Astrocyte of the spinal cord (primary cell): ENCODE results near the gene GMPS.

Experiments used
- DNase-seq: peaks from one replicate; pipeline ENCODE4 v3.0.0; 2011; ENCODE audit warnings: low read depth, low spot score
- H3K4me3 ChIP-seq: 2 replicates; pipeline ENCODE4 v1.5.1; 2011; ENCODE audit warnings: low read depth, mild to moderate bottlenecking, low read length, moderate library complexity
- CTCF ChIP-seq: IDR thresholded peaks from 2 replicates; pipeline ENCODE4 v1.5.1; 2012; ENCODE audit warnings: low read depth, mild to moderate bottlenecking, low read length, inconsistent platforms
- in situ Hi-C: cut with HindIII; loops from 2 replicates; pipeline ENCODE4 v1.10.0; 2017; ENCODE audit warnings: low sequenced_read_pairs

The GMPS gene

GRCh38 chr3:155912090-155912489 is 41.6 kb downstream of the GMPS start:
- no peak overlapping the region for H3K4me3 ChIP-seq
- TF ChIP-seq CTCF, result no peak
- no peak for DNase-seq
- in situ Hi-C loops, result no loop called here

- in situ Hi-C loops, result no loop called here
- H3K4me3 ChIP-seq, result no peak overlapping the region
- TF ChIP-seq CTCF, result no peak
- peak; percentile 35 for DNase-seq
Observed at GRCh38 chr3:155912579-155913190, 42.2 kb downstream of the GMPS start.

GRCh38 chr3:155917781-155918180 is 47.3 kb downstream of the GMPS start:
- TF ChIP-seq CTCF, result no peak
- in situ Hi-C loops, result no loop called here
- no peak overlapping the region for H3K4me3 ChIP-seq
- no peak for DNase-seq

GRCh38 chr3:155919728-155920127 is 49.3 kb downstream of the GMPS start:
- in situ Hi-C loops, result no loop called here
- H3K4me3 ChIP-seq, result no peak overlapping the region
- no peak for TF ChIP-seq CTCF
- DNase-seq, result no peak

- in situ Hi-C loops, result no loop called here
- H3K4me3 ChIP-seq, result no peak overlapping the region
- DNase-seq, result no peak
- no peak for TF ChIP-seq CTCF
Observed at GRCh38 chr3:155921486-155921885, 51.0 kb downstream of the GMPS start.

- in situ Hi-C loops, result no loop called here
- H3K4me3 ChIP-seq, result no peak overlapping the region
- TF ChIP-seq CTCF, result no peak
- no peak for DNase-seq
Observed at GRCh38 chr3:155934230-155934629, 63.8 kb downstream of the GMPS start.

GRCh38 chr3:155938409-155938808 is 68.0 kb downstream of the GMPS start:
- in situ Hi-C loops, result no loop called here
- no peak for DNase-seq
- no peak overlapping the region for H3K4me3 ChIP-seq
- TF ChIP-seq CTCF, result no peak
